Stimulated activated CD4-positive, alpha-beta T cell treated with anti-CD3 and anti-CD28 coated beads, Interleukin-15, amount 100 ng/mL, for 48 hours (primary cell): ENCODE data around the gene MAP7D3.
"Not testable (repeated sequence)": the region's sequence is repeated elsewhere in the genome, so short reads cannot be mapped to it uniquely, and the experiment has no call there.

Source experiments
- DNase-seq, 2 donors: peaks; one replicate each; pipeline ENCODE4 v3.0.0-alpha.2; 2020; ENCODE audit warnings: low read depth in 2 of 2

MAP7D3 gene

GRCh38 chrX:136250191-136251040 lies 784 bp downstream of the MAP7D3 start:
- no peak for DNase-seq

GRCh38 chrX:136246201-136246600 lies 5.0 kb downstream of the MAP7D3 start:
- DNase-seq = no peak

GRCh38 chrX:136237849-136238248 lies 13.4 kb downstream of the MAP7D3 start:
- not testable (repeated sequence) for DNase-seq

GRCh38 chrX:136237074-136237473 lies 14.1 kb downstream of the MAP7D3 start:
- DNase-seq = no peak

GRCh38 chrX:136228839-136229207 lies 22.4 kb downstream of the MAP7D3 start:
- DNase-seq = no peak

GRCh38 chrX:136227948-136228838 lies 23.0 kb downstream of the MAP7D3 start:
- no peak for DNase-seq

GRCh38 chrX:136227074-136227473 lies 24.1 kb downstream of the MAP7D3 start:
- no peak for DNase-seq

GRCh38 chrX:136221851-136222513 lies 29.2 kb downstream of the MAP7D3 start:
- DNase-seq = no peak

- DNase-seq = no peak
These were observed 30.2 kb downstream of the MAP7D3 start for GRCh38 chrX:136220951-136221350.

GRCh38 chrX:136220540-136220939 lies 30.7 kb downstream of the MAP7D3 start:
- DNase-seq = no peak

- DNase-seq = no peak
These were observed 31.3 kb downstream of the MAP7D3 start for GRCh38 chrX:136219893-136220292.

GRCh38 chrX:136215559-136215958 lies 35.6 kb downstream of the MAP7D3 start:
- DNase-seq = no peak

- no peak for DNase-seq
These were observed 36.6 kb downstream of the MAP7D3 start for GRCh38 chrX:136214551-136214950.

GRCh38 chrX:136212557-136213111 lies 38.6 kb downstream of the MAP7D3 start:
- no peak for DNase-seq

- no peak for DNase-seq
These were observed 39.2 kb downstream of the MAP7D3 start for GRCh38 chrX:136211766-136212556.

- DNase-seq = no peak
These were observed 40.4 kb downstream of the MAP7D3 start for GRCh38 chrX:136210806-136211205.

- DNase-seq = no peak
These were observed 41.0 kb downstream of the MAP7D3 start for GRCh38 chrX:136210243-136210642.

GRCh38 chrX:136209751-136210150 lies 41.4 kb downstream of the MAP7D3 start:
- no peak for DNase-seq

GRCh38 chrX:136209016-136209738 lies 42.0 kb downstream of the MAP7D3 start:
- no peak for DNase-seq

GRCh38 chrX:136207546-136207945 lies 43.7 kb downstream of the MAP7D3 start:
- DNase-seq = no peak
